ENCODE results near the gene PTPRN. TPM values are rescaled to one million over a fixed set of nuclear protein-coding genes. Genes with fewer than 3 reads are reported as not detected.

Gene PTPRN
- total and polyA plus RNA-seq, 9 of the 15 experiments (the other 6 are each of a cell fraction or from before 2014, with no cell fraction given), result 0.15 to 2.4 (median 0.43) TPM; not detected in 1

DNA sequence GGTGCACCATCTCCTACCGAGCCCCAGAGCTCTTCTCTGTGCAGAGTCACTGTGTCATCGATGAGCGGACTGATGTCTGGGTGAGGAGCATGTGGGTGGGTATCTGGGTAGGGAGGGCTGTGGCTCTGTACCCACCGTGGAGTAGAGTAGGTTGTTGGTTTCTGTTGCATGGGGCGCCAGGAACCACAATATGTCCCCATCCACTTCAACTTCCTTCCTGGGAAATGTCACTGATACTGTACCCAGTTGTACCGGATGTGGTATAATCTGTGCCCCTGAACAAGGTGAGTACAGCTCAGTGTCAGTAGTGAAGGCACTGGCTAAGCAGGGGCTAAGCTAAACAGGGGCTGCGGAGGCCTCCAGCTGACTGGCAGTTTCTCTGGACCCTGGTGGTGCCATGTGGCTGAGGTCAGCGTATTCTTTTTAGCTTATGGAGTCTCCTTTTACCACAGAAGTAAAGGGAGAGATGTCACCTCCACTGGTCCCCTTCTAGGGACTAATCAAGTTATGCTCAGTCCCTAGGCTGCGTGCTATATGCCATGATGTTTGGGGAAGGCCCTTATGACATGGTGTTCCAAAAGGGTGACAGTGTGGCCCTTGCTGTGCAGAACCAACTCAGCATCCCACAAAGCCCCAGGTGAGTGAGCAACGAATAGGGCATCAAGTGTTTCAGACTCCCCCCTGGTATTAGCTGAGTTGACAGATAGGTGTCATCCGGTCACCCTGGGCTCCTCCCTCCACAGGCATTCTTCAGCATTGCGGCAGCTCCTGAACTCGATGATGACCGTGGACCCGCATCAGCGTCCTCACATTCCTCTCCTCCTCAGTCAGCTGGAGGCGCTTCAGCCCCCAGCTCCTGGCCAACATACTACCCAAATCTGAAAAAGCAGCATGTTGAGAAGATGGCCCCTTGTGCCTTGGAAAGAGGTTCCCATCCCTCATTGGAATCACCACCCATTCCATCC is 61.2 kb downstream of the PTPRN start (continued):
- TF ChIP-seq, protein P1, sequence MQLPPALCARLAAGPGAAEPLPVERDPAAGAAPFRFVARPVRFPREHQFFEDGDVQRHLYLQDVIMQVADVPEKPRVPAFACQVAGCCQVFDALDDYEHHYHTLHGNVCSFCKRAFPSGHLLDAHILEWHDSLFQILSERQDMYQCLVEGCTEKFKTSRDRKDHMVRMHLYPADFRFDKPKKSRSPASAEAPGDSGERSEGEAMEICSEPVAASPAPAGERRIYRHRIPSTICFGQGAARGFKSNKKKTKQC (CRISPR knock-in tag; IDR thresholded peaks at IDR 0.05), result no peak
- TF ChIP-seq ZNF77 (CRISPR knock-in tag; IDR thresholded peaks at IDR 0.05) (no peak), PCBP2 (IDR thresholded peaks at IDR 0.05; ENCODE audit: low read depth, low read length, poor library complexity, severe bottlenecking) (no peak), SNRNP70 (optimal IDR thresholded peaks at IDR 0.05; ENCODE audit: low read depth, low read length) (no peak), XRCC5 (IDR thresholded peaks at IDR 0.05; ENCODE audit: low read depth, low read length) (no peak), TARDBP (IDR thresholded peaks at IDR 0.05) (no peak), KLF16 (IDR thresholded peaks at IDR 0.05) (no peak), GTF2E2 (tag; IDR thresholded peaks at IDR 0.05) (no peak), ELF4 (CRISPR knock-in tag; IDR thresholded peaks at IDR 0.05) (no peak), TCFL5 (CRISPR knock-in tag; conservative IDR thresholded peaks at IDR 0.05) (no peak), CBX2 (IDR thresholded peaks at IDR 0.05; ENCODE audit: insufficient read depth, low read length, poor library complexity, severe bottlenecking) (no peak), ZNF316 (IDR thresholded peaks at IDR 0.05) (peak; percentile 66)
- TF ChIP-seq, protein P2, sequence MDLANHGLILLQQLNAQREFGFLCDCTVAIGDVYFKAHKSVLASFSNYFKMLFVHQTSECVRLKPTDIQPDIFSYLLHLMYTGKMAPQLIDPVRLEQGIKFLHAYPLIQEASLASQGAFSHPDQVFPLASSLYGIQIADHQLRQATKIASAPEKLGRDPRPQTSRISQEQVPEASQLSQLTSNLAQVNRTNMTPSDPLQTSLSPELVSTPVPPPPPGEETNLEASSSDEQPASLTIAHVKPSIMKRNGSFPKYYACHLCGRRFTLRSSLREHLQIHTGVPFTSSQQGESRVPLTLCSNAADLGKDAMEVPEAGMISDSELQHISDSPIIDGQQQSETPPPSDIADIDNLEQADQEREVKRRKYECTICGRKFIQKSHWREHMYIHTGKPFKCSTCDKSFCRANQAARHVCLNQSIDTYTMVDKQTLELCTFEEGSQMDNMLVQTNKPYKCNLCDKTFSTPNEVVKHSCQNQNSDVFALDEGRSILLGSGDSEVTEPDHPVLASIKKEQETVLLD (IDR thresholded peaks at IDR 0.05), result no peak
- TF ChIP-seq, protein P3, sequence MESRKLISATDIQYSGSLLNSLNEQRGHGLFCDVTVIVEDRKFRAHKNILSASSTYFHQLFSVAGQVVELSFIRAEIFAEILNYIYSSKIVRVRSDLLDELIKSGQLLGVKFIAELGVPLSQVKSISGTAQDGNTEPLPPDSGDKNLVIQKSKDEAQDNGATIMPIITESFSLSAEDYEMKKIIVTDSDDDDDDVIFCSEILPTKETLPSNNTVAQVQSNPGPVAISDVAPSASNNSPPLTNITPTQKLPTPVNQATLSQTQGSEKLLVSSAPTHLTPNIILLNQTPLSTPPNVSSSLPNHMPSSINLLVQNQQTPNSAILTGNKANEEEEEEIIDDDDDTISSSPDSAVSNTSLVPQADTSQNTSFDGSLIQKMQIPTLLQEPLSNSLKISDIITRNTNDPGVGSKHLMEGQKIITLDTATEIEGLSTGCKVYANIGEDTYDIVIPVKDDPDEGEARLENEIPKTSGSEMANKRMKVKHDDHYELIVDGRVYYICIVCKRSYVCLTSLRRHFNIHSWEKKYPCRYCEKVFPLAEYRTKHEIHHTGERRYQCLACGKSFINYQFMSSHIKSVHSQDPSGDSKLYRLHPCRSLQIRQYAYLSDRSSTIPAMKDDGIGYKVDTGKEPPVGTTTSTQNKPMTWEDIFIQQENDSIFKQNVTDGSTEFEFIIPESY (CRISPR knock-in tag; IDR thresholded peaks at IDR 0.05), result peak; percentile 75; the same call in 1 of the 2 replicates
- TF ChIP-seq, protein P4, sequence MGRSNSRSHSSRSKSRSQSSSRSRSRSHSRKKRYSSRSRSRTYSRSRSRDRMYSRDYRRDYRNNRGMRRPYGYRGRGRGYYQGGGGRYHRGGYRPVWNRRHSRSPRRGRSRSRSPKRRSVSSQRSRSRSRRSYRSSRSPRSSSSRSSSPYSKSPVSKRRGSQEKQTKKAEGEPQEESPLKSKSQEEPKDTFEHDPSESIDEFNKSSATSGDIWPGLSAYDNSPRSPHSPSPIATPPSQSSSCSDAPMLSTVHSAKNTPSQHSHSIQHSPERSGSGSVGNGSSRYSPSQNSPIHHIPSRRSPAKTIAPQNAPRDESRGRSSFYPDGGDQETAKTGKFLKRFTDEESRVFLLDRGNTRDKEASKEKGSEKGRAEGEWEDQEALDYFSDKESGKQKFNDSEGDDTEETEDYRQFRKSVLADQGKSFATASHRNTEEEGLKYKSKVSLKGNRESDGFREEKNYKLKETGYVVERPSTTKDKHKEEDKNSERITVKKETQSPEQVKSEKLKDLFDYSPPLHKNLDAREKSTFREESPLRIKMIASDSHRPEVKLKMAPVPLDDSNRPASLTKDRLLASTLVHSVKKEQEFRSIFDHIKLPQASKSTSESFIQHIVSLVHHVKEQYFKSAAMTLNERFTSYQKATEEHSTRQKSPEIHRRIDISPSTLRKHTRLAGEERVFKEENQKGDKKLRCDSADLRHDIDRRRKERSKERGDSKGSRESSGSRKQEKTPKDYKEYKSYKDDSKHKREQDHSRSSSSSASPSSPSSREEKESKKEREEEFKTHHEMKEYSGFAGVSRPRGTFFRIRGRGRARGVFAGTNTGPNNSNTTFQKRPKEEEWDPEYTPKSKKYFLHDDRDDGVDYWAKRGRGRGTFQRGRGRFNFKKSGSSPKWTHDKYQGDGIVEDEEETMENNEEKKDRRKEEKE (IDR thresholded peaks at IDR 0.05; ENCODE audit: borderline replicate concordance in 1 of 2, control insufficient read depth in 1 of 2, low read depth in 2 of 2, low read length in 1 of 2), result no peak
- TF ChIP-seq, protein P5, sequence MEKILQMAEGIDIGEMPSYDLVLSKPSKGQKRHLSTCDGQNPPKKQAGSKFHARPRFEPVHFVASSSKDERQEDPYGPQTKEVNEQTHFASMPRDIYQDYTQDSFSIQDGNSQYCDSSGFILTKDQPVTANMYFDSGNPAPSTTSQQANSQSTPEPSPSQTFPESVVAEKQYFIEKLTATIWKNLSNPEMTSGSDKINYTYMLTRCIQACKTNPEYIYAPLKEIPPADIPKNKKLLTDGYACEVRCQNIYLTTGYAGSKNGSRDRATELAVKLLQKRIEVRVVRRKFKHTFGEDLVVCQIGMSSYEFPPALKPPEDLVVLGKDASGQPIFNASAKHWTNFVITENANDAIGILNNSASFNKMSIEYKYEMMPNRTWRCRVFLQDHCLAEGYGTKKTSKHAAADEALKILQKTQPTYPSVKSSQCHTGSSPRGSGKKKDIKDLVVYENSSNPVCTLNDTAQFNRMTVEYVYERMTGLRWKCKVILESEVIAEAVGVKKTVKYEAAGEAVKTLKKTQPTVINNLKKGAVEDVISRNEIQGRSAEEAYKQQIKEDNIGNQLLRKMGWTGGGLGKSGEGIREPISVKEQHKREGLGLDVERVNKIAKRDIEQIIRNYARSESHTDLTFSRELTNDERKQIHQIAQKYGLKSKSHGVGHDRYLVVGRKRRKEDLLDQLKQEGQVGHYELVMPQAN (IDR thresholded peaks at IDR 0.05; ENCODE audit: borderline replicate concordance), result no peak
- TF ChIP-seq, protein P6, sequence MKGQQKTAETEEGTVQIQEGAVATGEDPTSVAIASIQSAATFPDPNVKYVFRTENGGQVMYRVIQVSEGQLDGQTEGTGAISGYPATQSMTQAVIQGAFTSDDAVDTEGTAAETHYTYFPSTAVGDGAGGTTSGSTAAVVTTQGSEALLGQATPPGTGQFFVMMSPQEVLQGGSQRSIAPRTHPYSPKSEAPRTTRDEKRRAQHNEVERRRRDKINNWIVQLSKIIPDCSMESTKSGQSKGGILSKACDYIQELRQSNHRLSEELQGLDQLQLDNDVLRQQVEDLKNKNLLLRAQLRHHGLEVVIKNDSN (CRISPR knock-in tag; IDR thresholded peaks at IDR 0.05), result no peak
